HUES64 (cell line): ENCODE results near the gene ZNF747.
"Not testable (repeated sequence)": the region's sequence is repeated elsewhere in the genome, so short reads cannot be mapped to it uniquely, and the experiment has no call there.

Source experiments
- H3K27ac ChIP-seq: 2 replicates; pipeline ENCODE4 v1.7.0; 2013; ENCODE audit warnings: low read depth, low read length, inconsistent platforms
- H3K27me3 ChIP-seq: 2 replicates; pipeline ENCODE4 v1.6.1; 2013; ENCODE audit warnings: mild to moderate bottlenecking, low read length; ENCODE audit not compliant: insufficient read depth
- H3K36me3 ChIP-seq: 2 replicates; pipeline ENCODE4 v1.6.1; 2013; ENCODE audit warnings: mild to moderate bottlenecking, low read length; ENCODE audit not compliant: insufficient read depth
- H3K4me1 ChIP-seq: 2 replicates; pipeline ENCODE4 v1.6.1; 2013; ENCODE audit warnings: mild to moderate bottlenecking, low read length, moderate library complexity; ENCODE audit not compliant: insufficient read depth
- H3K4me3 ChIP-seq: 2 replicates; pipeline ENCODE4 v1.5.1; 2013; ENCODE audit warnings: mild to moderate bottlenecking, low read length, moderate library complexity
- H3K9ac ChIP-seq: 2 replicates; pipeline ENCODE4 v1.6.1; 2013; ENCODE audit warnings: mild to moderate bottlenecking, low read depth, low read length
- H3K9me3 ChIP-seq: 2 replicates; pipeline ENCODE4 v1.6.1; 2013; ENCODE audit warnings: low read depth, low read length; ENCODE audit not compliant: insufficient read depth
- WGBS: fragments of 150-250, 120-280 bp; methylation state at CpG from one replicate; pipeline ENCODE4 v1.1.7; 2013; ENCODE audit warnings: missing lambda C conversion rate; 5-methylcytosine and 5-hydroxymethylcytosine counted together

The ZNF747 gene

DNA sequence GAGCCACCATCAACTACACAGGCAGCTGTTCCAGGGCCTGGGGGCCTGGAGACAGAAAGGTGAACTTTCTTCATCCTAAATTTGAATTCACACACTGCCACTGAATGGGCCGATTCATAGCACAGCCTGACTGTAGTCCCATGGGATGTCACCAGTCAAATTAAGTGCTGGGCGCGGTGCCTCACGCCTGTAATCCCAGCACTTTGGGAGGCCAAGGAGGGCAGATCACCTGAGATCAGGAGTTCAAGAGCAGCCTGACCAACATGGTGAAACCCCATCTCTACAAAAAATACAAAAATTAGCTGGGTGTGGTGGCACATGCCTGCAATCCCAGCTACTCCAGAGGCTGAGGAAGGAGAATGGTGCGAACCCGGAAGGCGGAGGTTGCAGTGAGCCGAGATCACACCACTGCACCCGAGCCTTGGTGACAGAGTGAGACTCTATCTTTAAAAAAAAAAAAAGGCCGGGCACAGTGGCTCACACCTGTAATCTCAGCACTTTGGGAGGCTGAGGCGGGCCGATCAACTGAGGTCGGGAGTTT, 5.4 kb upstream of the ZNF747 start:
- not testable (repeated sequence) for H3K4me3 ChIP-seq, H3K36me3 ChIP-seq, H3K27me3 ChIP-seq, H3K9ac ChIP-seq, H3K27ac ChIP-seq, H3K9me3 ChIP-seq
- WGBS, result 90% methylated on average over 13 of the region's 13 CpGs
- H3K4me1 ChIP-seq, result peaks cover 37% of the 10 kb centered on the region

DNA sequence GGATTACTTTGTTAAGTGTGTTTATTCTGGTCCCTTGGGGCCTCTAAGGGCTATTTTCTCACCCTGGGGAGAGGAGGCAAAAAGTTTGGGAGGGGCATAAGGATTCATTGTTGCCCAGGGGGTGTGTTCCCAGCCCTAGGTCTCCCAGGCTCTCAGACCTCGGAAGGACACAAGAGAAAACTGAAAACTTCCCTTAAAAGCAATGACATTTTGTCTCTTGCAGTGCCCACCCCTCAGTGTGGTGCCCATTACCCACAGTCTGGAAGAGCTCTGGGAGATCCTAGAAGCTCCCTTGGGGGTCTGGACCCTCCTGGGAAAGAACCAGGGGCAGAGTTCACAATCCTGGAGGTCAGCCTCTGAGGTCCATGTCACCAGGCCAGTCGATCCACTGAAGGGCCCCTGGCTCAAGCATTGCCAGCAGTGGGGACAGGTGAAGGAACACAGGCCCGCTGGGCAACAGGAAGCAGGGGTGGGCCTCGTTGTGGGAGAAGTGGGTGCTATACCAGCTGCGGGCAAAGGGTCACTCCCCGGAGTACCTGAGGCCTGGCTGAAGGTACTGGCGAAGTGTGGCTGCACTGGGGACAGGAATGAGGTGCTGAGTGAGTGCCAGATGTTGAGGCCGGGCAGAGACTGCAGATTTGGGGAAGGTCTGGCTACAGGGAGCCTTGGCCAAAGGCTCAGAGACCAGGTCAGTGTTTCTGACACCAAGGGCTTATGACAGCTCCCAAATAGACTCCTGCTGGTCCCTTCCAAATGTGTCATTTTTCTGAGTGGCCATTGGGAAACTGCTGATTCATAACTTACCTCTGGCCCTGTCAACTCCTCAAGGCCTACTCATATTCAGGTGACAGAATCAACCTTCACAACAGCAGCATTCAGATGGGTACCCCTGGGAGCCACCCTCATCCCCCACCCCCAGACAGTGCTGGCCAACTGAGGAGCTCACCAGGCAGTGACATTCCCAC, 4.6 kb upstream of the ZNF747 start:
- H3K4me1 ChIP-seq, result peaks cover 37% of the 10 kb centered on the region
- no peaks in the 10 kb centered on the region for H3K9me3 ChIP-seq
- H3K36me3 ChIP-seq, result no peaks in the 10 kb centered on the region
- no peaks in the 10 kb centered on the region for H3K27me3 ChIP-seq
- no peak overlapping the region for H3K4me3 ChIP-seq
- WGBS, result 92% methylated on average over 8 of the region's 8 CpGs
- no peak overlapping the region for H3K27ac ChIP-seq
- no peak overlapping the region for H3K9ac ChIP-seq

DNA sequence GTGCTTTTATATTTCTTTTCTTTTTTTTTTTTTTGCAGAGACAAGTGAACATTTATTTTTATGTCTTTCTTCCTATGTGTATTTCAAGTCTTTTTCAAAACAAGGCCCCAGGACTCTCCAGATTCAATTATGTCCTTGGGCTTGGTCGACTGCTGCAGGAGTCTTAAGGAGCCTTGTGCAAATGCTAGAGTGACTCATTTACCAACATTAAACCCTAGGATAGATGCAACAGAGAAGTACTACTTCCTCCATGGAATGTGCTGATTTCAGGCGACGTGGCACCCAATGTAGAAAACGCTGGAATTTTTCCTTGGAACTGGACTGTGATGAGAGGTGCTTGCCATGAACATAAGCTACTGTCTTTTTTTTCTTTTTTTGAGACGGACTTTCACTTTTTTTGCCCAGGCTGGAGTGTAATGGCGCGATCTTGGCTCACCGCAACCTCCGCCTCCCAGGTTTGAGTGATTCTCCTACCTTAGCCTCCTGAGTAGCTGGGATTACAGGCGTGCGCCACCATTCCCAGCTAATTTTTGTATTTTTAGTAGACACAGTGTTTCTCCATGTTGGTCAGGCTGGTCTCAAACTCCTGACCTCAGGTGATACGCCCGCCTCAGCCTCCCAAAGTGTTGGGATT, 1.9 kb upstream of the ZNF747 start:
- Histone ChIP-seq H3K4me1 (peaks cover 17% of the 10 kb centered on the region; the same call in 1 of the 2 replicates), H3K27ac (peak overlapping the region; percentile 97), H3K9ac (peak overlapping the region; percentile 96), H3K4me3 (peak overlapping the region; percentile 70)
- 91% methylated on average over 13 of the region's 13 CpGs for WGBS
- not testable (repeated sequence) for H3K27me3 ChIP-seq, H3K9me3 ChIP-seq, H3K36me3 ChIP-seq

DNA sequence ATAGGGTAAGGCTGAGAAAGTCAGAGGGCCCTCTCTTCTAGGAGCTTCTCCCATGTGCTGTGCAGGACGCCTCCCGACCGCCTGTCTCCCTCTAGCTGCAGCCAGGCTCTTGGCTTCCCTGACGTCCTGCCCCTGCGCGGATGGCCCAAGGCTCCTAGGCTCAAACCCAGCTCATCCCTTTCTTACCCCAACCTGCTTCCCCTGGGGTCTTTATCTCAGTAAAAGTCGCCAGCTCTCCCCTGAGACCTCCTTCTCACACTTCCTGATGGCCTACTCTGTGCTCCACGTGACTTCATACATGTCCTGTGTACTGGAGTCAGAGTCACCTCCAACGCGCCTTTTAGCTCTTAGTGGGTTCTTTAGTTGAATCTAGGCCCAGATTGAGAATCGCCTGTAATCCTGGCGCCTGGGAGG, 1.1 kb upstream of the ZNF747 start:
- Histone ChIP-seq H3K36me3 (peaks cover 9% of the 10 kb centered on the region), H3K4me1 (peaks cover 11% of the 10 kb centered on the region; the same call in 1 of the 2 replicates)
- WGBS, result 26% methylated on average over 12 of the region's 12 CpGs

DNA sequence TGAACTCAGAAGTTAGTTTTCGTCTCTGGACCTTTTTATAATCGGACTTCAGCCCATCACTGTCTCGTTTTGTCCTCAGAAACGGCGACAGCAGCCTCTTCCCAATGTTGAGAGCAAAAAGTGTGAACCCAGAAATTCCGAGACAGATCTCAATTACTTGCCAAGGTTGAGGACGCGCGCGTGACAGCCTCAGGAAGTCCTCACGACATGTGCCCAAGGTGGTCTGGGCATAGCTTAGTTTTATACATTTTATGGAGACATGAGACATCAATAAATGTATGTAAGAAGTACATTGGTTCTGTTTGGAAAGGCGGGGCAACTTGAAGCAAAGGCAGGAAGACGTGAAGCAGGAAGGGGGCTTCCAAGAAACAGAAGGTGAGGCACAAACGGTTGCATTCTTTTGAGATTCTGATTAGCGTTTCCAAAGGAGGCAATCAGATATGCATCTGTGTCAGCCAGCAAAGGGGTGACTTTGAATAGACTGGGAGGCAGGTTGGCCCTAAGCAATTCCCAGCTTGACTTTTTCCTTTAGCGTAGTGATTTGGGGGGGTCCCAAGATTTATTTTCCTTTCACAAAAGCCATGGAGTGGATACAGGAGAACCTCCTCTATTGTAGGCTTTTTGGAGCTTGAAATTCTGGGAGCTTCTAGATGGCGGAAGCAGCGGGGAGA, 583 bp upstream of the ZNF747 start:
- Histone ChIP-seq H3K9me3 (no peaks in the 10 kb centered on the region), H3K9ac (peak overlapping the region; percentile 96), H3K36me3 (peaks cover 9% of the 10 kb centered on the region), H3K4me1 (peaks cover 11% of the 10 kb centered on the region; the same call in 1 of the 2 replicates), H3K27ac (peak overlapping the region; percentile 97), H3K4me3 (peak overlapping the region; percentile 70), H3K27me3 (no peaks in the 10 kb centered on the region)
- WGBS, result 3% methylated on average over 18 of the region's 18 CpGs

More for the DNA sequence above, 1.1 kb upstream of the ZNF747 start:
- Histone ChIP-seq H3K9me3 (no peaks in the 10 kb centered on the region), H3K27me3 (no peaks in the 10 kb centered on the region), H3K9ac (peak overlapping the region; percentile 96), H3K4me3 (peak overlapping the region; percentile 70), H3K27ac (peak overlapping the region; percentile 97)

DNA sequence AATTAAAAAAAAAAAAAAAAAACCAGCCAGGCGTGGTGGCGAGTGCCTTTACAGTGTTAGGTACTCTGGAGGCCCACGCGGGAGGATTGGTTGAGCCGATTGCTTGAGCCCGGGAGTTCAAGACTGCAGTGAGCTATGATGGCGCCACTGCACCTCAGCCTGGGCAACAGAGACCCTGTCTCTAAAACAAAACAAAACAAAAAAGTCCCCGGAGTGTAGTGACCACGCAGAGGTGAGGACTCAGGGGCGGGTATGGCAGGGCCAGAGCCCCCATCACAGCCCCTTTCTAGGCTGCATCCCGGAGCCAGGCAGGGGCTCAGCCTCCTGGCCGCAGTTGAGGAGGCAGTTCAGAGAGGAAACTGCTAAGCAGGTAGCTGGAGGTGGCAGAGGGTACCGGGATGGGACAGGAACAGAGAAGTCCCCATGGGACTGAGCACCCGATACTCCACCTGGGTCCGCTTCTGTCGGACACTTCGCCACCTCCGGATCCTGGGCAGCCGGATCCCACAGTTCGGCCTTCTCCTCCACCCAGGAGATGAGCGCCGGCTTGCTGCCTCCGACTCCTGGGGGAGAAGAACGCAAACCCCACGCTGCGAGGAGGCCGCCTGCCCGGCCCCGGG, 800 bp downstream of the ZNF747 start:
- H3K36me3 ChIP-seq, result peaks cover 9% of the 10 kb centered on the region
- peaks cover 11% of the 10 kb centered on the region; the same call in 1 of the 2 replicates for H3K4me1 ChIP-seq
- peak overlapping the region; percentile 25; the same call in 1 of the 2 replicates for H3K27ac ChIP-seq
- no peaks in the 10 kb centered on the region for H3K27me3 ChIP-seq
- no peaks in the 10 kb centered on the region for H3K9me3 ChIP-seq
- WGBS, result 22% methylated on average over 29 of the region's 29 CpGs
- H3K4me3 ChIP-seq, result peak overlapping the region; percentile 70
- H3K9ac ChIP-seq, result peak overlapping the region; percentile 96

DNA sequence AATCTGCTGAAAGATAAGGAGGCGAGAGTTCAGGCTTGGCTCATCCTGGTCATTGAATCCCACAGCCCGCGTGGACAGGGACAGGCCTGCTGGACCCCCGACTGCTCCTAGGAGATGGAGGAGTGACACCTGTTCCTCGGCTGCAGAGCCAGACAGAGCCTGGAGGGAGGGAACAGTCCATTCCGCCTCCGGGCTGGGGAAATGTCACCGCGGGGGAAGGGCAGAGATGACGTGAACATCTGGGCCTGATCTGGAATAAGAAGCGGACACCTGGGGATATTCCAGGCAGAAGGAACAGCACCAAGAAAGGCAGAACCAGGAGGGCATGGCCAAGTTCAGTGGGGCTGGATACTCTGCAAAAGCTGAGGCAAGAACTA, 1.5 kb downstream of the ZNF747 start:
- Histone ChIP-seq H3K4me3 (peak overlapping the region; percentile 70), H3K27me3 (no peaks in the 10 kb centered on the region), H3K36me3 (peaks cover 9% of the 10 kb centered on the region), H3K4me1 (peaks cover 11% of the 10 kb centered on the region; the same call in 1 of the 2 replicates), H3K9me3 (no peaks in the 10 kb centered on the region), H3K9ac (no peak overlapping the region), H3K27ac (no peak overlapping the region)
- WGBS, result 80% methylated on average over 11 of the region's 11 CpGs

DNA sequence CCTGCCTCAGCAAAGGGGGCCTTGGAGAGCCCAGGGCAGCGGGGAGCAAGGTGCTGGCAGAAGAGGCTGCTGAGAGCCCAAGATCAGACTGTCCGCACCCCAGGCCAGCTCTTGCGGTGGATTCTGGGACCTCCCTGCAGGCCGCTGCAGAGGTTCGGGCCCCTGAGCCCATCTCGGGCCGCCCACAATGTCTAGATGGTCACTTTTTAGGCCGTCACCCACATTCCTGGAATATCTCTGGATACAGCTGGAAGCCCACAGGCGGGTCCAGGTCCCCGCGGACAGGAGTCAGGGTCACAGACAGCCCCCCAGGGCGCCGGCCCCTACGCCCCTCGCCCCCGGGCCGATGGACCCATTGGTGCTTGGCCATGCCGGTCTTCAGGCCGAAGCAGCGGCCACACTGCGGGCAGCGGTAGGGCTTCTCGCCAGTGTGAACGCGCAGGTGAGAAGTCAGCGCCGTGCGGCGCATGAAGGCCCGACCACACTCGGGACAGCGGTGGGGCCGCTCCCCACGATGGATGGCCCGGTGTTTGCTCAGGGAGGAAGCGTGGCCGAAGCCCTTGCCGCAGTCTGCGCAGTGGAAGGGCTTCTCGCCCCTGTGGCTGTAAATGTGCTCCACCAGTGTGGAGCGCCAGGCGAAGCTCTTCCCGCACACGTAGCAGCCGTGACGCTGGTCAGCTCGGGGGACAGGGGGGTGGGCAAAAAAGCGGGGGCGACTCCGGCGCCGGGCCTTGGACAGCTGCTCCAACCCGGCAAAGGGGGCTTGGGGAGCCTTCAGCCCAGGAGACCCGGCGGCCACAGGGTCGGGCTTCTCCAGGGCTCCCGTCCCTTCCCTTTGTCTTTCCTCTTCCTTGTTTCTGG, 2.1 kb downstream of the ZNF747 start:
- no peak overlapping the region for H3K27ac ChIP-seq
- no peak overlapping the region for H3K9ac ChIP-seq
- peaks cover 9% of the 10 kb centered on the region for H3K36me3 ChIP-seq
- H3K4me3 ChIP-seq, result no peak overlapping the region; the same call in 1 of the 2 replicates
- no peaks in the 10 kb centered on the region for H3K9me3 ChIP-seq
- no peaks in the 10 kb centered on the region for H3K27me3 ChIP-seq
- 95% methylated on average over 57 of the region's 57 CpGs for WGBS
- H3K4me1 ChIP-seq, result peaks cover 17% of the 10 kb centered on the region

DNA sequence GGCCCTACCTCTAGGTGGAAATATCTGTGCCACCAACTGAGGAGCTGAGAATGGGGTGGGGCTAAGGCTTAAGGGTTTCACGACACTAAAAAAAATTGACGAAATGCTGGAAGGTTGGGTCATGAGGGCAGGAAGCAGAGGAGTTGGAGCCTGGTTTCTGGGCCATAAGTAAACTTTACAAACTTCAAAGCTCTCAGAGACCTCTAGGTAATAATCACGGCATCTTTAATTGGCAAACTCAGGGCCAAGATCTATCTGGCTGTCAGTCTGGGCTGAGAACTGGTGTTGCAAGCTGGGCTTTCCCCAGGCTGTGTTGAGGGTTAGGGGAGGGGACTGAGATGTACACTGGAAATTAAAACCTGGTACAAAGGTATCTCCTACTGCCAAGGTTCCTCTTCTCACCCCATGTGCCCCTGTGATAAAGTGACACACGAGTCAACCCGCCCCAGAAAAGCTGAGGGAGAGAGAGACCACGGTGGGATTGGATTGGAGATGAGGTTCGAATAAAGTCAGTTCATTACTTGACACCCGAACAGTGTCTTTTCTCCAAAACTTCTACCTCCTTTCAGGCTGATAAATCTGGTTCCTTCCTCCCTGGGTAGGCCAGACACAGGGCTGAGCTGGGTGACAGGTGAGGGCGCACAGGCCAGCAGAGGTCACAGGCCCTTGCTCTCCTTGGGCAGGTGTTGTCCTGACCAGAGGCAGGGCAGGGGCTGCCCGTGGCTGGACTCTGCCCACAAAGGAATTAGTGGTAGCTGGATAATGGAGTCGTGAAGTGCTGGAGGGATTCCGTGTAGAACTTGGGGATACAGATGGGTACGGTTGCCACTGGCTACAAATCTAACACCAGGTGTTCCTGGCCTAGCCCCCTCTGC, 4.3 kb downstream of the ZNF747 start:
- Histone ChIP-seq H3K27ac (no peak overlapping the region), H3K9me3 (no peaks in the 10 kb centered on the region), H3K36me3 (peaks cover 9% of the 10 kb centered on the region), H3K9ac (no peak overlapping the region), H3K4me1 (peaks cover 10% of the 10 kb centered on the region), H3K27me3 (no peaks in the 10 kb centered on the region), H3K4me3 (no peak overlapping the region)
- WGBS, result 85% methylated on average over 13 of the region's 13 CpGs
